ENCODE results near the gene AUNIP.

AUNIP gene

GRCh38 chr1:25798666-25799351, 60.4 kb downstream of the AUNIP start:
- Histone ChIP-seq H3K36me3 (ENCODE audit: control insufficient read depth, insufficient read depth, low read length) (no peaks in the 10 kb centered on the region), H3K9ac (ENCODE audit: low read length) (no peak overlapping the region), H4K8ac (ENCODE audit: low read depth, low read length) (no peak overlapping the region), H3K4ac (ENCODE audit: low read depth, low read length) (no peak overlapping the region), H3K23ac (ENCODE audit: low read length) (no peak overlapping the region), H3K27me3 (ENCODE audit: insufficient read depth, low read length, poor library complexity) (no peaks in the 10 kb centered on the region), H3K4me1 (ENCODE audit: control insufficient read depth, low read depth, low read length) (peaks cover 5% of the 10 kb centered on the region), H3K18ac (ENCODE audit: low read length) (no peak overlapping the region), H2AK5ac (ENCODE audit: low read length) (peak overlapping the region; percentile 65), H2BK120ac (ENCODE audit: low read depth, low read length) (no peak overlapping the region), H3K4me3 (ENCODE audit: low read length) (no peak overlapping the region), H2BK15ac (replicated peaks; ENCODE audit: low read depth) (no peak overlapping the region), H4K5ac (ENCODE audit: low read length) (no peak overlapping the region), H3K4me2 (ENCODE audit: low read length) (no peak overlapping the region), H2BK5ac (ENCODE audit: low read length) (no peak overlapping the region), H3K79me2 (ENCODE audit: control insufficient read depth, insufficient read depth, low read length) (no peaks in the 10 kb centered on the region), H3K79me1 (ENCODE audit: low read length) (peaks cover 5% of the 10 kb centered on the region), H3K27ac (ENCODE audit: low read depth, low read length) (no peak overlapping the region), H3K56ac (ENCODE audit: low read length) (no peak overlapping the region)
- no peak for DNase-seq
- WGBS (ENCODE audit: extremely low coverage, insufficient coverage, low lambda C conversion rate) = no CpG with 5 or more reads among the region's 8 CpGs

GRCh38 chr1:25797939-25798338, 61.3 kb downstream of the AUNIP start:
- no peak overlapping the region for H2AK5ac ChIP-seq (ENCODE audit: low read length)
- peak; percentile 80 for DNase-seq
- no peak overlapping the region for H3K9ac ChIP-seq (ENCODE audit: low read length)

GRCh38 chr1:25796811-25797458, 62.3 kb downstream of the AUNIP start:
- DNase-seq = peak; percentile 86
- Histone ChIP-seq H3K56ac (ENCODE audit: low read length) (no peak overlapping the region), H3K27me3 (ENCODE audit: insufficient read depth, low read length, poor library complexity) (no peaks in the 10 kb centered on the region), H3K18ac (ENCODE audit: low read length) (peak overlapping the region; percentile 16), H3K4me2 (ENCODE audit: low read length) (no peak overlapping the region), H3K9ac (ENCODE audit: low read length) (no peak overlapping the region), H4K8ac (ENCODE audit: low read depth, low read length) (no peak overlapping the region), H2BK5ac (ENCODE audit: low read length) (no peak overlapping the region), H3K4me3 (ENCODE audit: low read length) (no peak overlapping the region), H3K4ac (ENCODE audit: low read depth, low read length) (no peak overlapping the region), H2BK15ac (replicated peaks; ENCODE audit: low read depth) (no peak overlapping the region), H3K79me1 (ENCODE audit: low read length) (peaks cover 5% of the 10 kb centered on the region), H3K79me2 (ENCODE audit: control insufficient read depth, insufficient read depth, low read length) (no peaks in the 10 kb centered on the region), H3K36me3 (ENCODE audit: control insufficient read depth, insufficient read depth, low read length) (no peaks in the 10 kb centered on the region), H3K23ac (ENCODE audit: low read length) (no peak overlapping the region), H2AK5ac (ENCODE audit: low read length) (no peak overlapping the region), H2BK120ac (ENCODE audit: low read depth, low read length) (no peak overlapping the region), H3K4me1 (ENCODE audit: control insufficient read depth, low read depth, low read length) (peaks cover 5% of the 10 kb centered on the region), H4K5ac (ENCODE audit: low read length) (no peak overlapping the region), H3K27ac (ENCODE audit: low read depth, low read length) (no peak overlapping the region)
- WGBS (ENCODE audit: extremely low coverage, insufficient coverage, low lambda C conversion rate) = no CpG with 5 or more reads among the region's 19 CpGs

More at GRCh38 chr1:25797939-25798338, 61.3 kb downstream of the AUNIP start:
- Histone ChIP-seq H3K4me3 (ENCODE audit: low read length) (no peak overlapping the region), H2BK5ac (ENCODE audit: low read length) (no peak overlapping the region), H3K36me3 (ENCODE audit: control insufficient read depth, insufficient read depth, low read length) (no peaks in the 10 kb centered on the region), H4K8ac (ENCODE audit: low read depth, low read length) (no peak overlapping the region), H3K4me2 (ENCODE audit: low read length) (no peak overlapping the region), H2BK120ac (ENCODE audit: low read depth, low read length) (no peak overlapping the region), H4K5ac (ENCODE audit: low read length) (no peak overlapping the region), H3K27me3 (ENCODE audit: insufficient read depth, low read length, poor library complexity) (no peaks in the 10 kb centered on the region), H3K4ac (ENCODE audit: low read depth, low read length) (no peak overlapping the region), H3K18ac (ENCODE audit: low read length) (no peak overlapping the region), H3K27ac (ENCODE audit: low read depth, low read length) (no peak overlapping the region), H3K79me1 (ENCODE audit: low read length) (peaks cover 5% of the 10 kb centered on the region), H3K56ac (ENCODE audit: low read length) (no peak overlapping the region), H2BK15ac (replicated peaks; ENCODE audit: low read depth) (no peak overlapping the region), H3K79me2 (ENCODE audit: control insufficient read depth, insufficient read depth, low read length) (no peaks in the 10 kb centered on the region), H3K23ac (ENCODE audit: low read length) (no peak overlapping the region), H3K4me1 (ENCODE audit: control insufficient read depth, low read depth, low read length) (peaks cover 5% of the 10 kb centered on the region)
- no CpG with 5 or more reads among the region's 8 CpGs for WGBS (ENCODE audit: extremely low coverage, insufficient coverage, low lambda C conversion rate)

GRCh38 chr1:25795946-25796810, 63.1 kb downstream of the AUNIP start:
- Histone ChIP-seq H3K23ac (ENCODE audit: low read length) (no peak overlapping the region), H4K8ac (ENCODE audit: low read depth, low read length) (no peak overlapping the region), H3K4me2 (ENCODE audit: low read length) (no peak overlapping the region), H3K4me1 (ENCODE audit: control insufficient read depth, low read depth, low read length) (peaks cover 5% of the 10 kb centered on the region), H2BK5ac (ENCODE audit: low read length) (no peak overlapping the region), H3K27me3 (ENCODE audit: insufficient read depth, low read length, poor library complexity) (no peaks in the 10 kb centered on the region), H3K79me2 (ENCODE audit: control insufficient read depth, insufficient read depth, low read length) (no peaks in the 10 kb centered on the region), H2BK15ac (replicated peaks; ENCODE audit: low read depth) (no peak overlapping the region), H3K79me1 (ENCODE audit: low read length) (peaks cover 5% of the 10 kb centered on the region), H2AK5ac (ENCODE audit: low read length) (no peak overlapping the region), H4K5ac (ENCODE audit: low read length) (no peak overlapping the region), H3K18ac (ENCODE audit: low read length) (peak overlapping the region; percentile 16), H3K56ac (ENCODE audit: low read length) (no peak overlapping the region), H3K27ac (ENCODE audit: low read depth, low read length) (no peak overlapping the region), H3K4ac (ENCODE audit: low read depth, low read length) (no peak overlapping the region), H2BK120ac (ENCODE audit: low read depth, low read length) (no peak overlapping the region), H3K36me3 (ENCODE audit: control insufficient read depth, insufficient read depth, low read length) (no peaks in the 10 kb centered on the region), H3K9ac (ENCODE audit: low read length) (no peak overlapping the region), H3K4me3 (ENCODE audit: low read length) (no peak overlapping the region)
- DNase-seq = no peak
- WGBS (ENCODE audit: extremely low coverage, insufficient coverage, low lambda C conversion rate) = no CpG with 5 or more reads among the region's 22 CpGs

GRCh38 chr1:25795211-25795610, 64.0 kb downstream of the AUNIP start:
- Histone ChIP-seq H3K56ac (ENCODE audit: low read length) (no peak overlapping the region), H3K4me1 (ENCODE audit: control insufficient read depth, low read depth, low read length) (peaks cover 3% of the 10 kb centered on the region), H3K4me3 (ENCODE audit: low read length) (no peak overlapping the region), H3K27ac (ENCODE audit: low read depth, low read length) (no peak overlapping the region), H4K8ac (ENCODE audit: low read depth, low read length) (no peak overlapping the region), H3K9ac (ENCODE audit: low read length) (no peak overlapping the region), H3K27me3 (ENCODE audit: insufficient read depth, low read length, poor library complexity) (no peaks in the 10 kb centered on the region), H4K5ac (ENCODE audit: low read length) (no peak overlapping the region), H3K79me1 (ENCODE audit: low read length) (no peaks in the 10 kb centered on the region), H2BK120ac (ENCODE audit: low read depth, low read length) (no peak overlapping the region), H3K4ac (ENCODE audit: low read depth, low read length) (no peak overlapping the region), H3K23ac (ENCODE audit: low read length) (no peak overlapping the region), H3K36me3 (ENCODE audit: control insufficient read depth, insufficient read depth, low read length) (no peaks in the 10 kb centered on the region), H3K4me2 (ENCODE audit: low read length) (no peak overlapping the region), H2BK5ac (ENCODE audit: low read length) (no peak overlapping the region), H3K79me2 (ENCODE audit: control insufficient read depth, insufficient read depth, low read length) (no peaks in the 10 kb centered on the region), H3K18ac (ENCODE audit: low read length) (no peak overlapping the region), H2AK5ac (ENCODE audit: low read length) (no peak overlapping the region), H2BK15ac (replicated peaks; ENCODE audit: low read depth) (no peak overlapping the region)
- no CpG with 5 or more reads among the region's 2 CpGs for WGBS (ENCODE audit: extremely low coverage, insufficient coverage, low lambda C conversion rate)
- DNase-seq = no peak

All from mesendoderm (in vitro differentiated cells).